Panc1 (cell line): ENCODE data around the gene PCK2.

Source experiments
- POLR2AphosphoS5 ChIP-seq: IDR thresholded peaks from 2 replicates; pipeline ENCODE4 v1.6.1; 2012; ENCODE audit warnings: mild to moderate bottlenecking, low read depth, low read length, moderate library complexity
- TF ChIP-seq, protein P1 (sequence below): fragments of 450-650 bp; IDR thresholded peaks from 2 replicates; pipeline ENCODE4 v1.5.1; 2017; ENCODE audit warnings: mild to moderate bottlenecking

DNA sequence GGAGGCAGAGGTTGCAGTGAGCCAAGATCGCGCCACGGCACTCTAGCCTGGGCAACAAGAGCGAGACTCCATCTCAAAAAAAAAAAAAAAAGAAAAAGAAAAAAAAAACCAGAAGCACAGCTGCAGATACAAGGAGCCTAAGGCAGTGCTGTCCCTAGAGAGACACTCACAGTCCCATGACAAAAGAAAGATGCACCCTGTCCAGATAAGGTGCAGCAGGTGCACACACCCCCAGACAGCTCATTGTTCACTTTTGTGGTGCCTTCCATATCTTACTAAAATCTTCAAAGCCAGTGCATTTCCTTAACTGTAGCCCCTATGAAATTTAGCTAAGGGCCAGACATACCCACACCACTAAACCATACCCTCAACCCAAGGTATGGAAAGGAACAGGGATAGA, 28.3 kb downstream of the PCK2 start:
- TF ChIP-seq, protein P1, sequence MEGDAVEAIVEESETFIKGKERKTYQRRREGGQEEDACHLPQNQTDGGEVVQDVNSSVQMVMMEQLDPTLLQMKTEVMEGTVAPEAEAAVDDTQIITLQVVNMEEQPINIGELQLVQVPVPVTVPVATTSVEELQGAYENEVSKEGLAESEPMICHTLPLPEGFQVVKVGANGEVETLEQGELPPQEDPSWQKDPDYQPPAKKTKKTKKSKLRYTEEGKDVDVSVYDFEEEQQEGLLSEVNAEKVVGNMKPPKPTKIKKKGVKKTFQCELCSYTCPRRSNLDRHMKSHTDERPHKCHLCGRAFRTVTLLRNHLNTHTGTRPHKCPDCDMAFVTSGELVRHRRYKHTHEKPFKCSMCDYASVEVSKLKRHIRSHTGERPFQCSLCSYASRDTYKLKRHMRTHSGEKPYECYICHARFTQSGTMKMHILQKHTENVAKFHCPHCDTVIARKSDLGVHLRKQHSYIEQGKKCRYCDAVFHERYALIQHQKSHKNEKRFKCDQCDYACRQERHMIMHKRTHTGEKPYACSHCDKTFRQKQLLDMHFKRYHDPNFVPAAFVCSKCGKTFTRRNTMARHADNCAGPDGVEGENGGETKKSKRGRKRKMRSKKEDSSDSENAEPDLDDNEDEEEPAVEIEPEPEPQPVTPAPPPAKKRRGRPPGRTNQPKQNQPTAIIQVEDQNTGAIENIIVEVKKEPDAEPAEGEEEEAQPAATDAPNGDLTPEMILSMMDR, result no peak
- no peak for TF ChIP-seq POLR2AphosphoS5
